HG02943 (cell line): ENCODE measurements around the gene PPIG.
"Not testable (repeated sequence)": the region's sequence is repeated elsewhere in the genome, so short reads cannot be mapped to it uniquely, and the experiment has no call there.

Experiments
- ATAC-seq: cut with Tn5 transposase; IDR thresholded peaks from one replicate; pipeline ENCODE4 v1.9.1; 2021; ENCODE audit warnings: mild to moderate bottlenecking, low read depth, moderate library complexity; ENCODE audit not compliant: unreplicated experiment

PPIG gene

DNA sequence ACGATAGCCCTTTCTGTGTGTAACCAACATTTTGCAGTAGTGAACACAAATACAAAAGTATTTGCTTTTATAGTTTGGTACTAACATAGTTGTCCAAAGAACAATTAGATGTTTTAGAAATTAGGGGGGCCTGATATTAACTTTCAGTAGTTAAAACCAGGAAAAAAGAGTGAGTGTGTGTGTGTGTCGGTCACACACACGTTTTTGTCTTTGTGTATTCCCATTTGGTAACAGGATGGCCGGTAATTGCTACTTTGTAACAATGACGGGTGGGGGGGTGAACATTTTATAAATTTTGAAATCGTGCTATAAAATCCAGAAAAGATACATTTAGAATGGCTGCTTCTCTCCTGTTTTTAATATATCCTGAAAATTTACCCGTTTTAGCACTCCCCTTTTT lies 1.5 kb downstream of the PPIG start:
- no peak for ATAC-seq

DNA sequence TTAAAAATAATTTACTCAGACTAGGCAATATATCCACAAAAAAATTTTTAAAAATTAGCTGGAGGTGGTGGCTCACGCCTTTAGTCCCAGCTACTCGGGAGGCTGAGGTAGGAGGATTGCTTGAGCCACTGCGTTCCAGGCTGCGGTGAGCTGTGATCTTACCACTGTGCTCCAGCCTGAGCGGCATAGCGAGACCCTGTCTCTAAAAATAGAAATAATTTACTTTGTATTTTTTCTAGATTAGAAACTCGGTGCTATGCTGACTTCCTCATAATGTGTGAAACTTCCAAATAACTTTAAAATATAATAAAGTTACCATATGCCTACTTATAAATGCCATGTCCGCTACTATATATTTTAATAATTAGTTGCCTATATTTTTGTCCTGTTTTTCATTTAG lies 6.7 kb downstream of the PPIG start:
- no peak for ATAC-seq

DNA sequence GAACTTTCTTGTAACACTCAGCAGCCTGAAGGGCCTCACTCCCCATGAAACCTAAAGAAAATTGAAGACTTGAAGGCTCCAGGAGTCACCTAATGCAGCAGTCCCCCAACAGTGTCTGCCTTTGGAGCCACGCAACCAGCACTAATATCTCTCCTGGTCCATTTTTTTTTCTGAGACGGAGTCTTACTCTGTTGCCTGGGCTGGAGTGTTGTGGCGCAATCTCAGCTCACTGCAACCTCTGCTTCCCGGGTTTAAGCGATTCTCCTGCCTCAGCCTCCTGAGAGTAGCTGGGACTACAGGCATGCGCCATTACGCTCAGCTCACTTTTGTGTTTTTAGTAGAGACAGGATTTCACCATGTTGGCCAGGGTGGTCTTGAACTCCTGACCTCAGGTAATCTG lies 12.4 kb downstream of the PPIG start:
- not testable (repeated sequence) for ATAC-seq

DNA sequence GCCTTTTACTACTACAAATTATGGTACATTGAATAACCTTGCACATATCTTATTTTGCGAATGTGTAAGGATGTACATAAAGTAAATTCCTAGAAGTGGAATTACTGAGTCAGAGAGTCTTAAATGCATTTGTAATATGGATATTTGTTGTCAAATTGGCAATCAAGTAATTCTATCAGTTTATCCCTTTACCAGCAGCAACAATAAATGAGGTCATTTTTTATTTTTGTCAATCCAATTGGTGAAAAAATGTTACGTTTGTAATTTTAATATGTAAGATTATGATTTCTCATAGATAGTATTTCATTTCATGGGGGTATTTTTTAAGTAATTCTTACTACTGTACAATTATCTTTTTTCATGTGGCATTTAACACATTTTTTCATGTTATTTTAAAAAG lies 14.8 kb downstream of the PPIG start:
- ATAC-seq = no peak

DNA sequence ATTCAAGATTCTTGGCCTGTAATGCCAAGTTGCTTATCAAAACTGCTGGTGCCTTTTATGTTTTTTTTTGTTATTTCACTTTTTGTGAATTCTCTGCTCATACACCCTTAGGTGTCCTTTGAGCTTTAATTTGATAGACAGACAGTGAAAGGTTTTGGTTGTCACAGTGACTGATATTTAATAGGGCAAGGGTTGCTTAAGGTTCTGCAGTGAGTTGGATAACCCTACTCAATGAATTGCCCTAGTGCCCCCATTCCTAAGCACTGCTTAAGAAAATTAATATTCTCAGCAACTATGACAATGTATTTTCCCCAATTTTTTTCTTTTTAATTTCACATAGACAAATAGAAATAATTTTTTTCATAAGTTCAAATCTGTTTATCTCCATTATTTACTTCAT lies 15.4 kb downstream of the PPIG start:
- no peak for ATAC-seq

DNA sequence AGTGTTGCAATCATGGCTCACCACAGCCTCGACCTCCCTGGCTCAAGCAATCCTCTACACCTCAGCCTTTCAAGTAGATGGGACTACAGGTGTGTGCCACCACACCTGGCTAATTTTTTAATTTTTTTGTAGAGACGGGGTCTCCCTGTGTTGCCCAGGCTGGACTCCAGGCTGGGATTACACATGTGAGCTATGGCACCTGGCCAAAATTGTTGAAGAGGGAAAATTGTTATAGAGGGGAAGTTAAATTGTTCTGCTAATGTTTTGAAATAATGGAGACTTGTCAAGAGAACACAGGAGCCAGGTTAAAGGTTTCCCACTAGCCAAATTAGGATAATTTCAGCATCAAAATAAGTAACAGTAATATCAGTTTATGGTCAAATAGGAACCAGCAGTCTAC lies 25.1 kb downstream of the PPIG start:
- ATAC-seq = no peak

DNA sequence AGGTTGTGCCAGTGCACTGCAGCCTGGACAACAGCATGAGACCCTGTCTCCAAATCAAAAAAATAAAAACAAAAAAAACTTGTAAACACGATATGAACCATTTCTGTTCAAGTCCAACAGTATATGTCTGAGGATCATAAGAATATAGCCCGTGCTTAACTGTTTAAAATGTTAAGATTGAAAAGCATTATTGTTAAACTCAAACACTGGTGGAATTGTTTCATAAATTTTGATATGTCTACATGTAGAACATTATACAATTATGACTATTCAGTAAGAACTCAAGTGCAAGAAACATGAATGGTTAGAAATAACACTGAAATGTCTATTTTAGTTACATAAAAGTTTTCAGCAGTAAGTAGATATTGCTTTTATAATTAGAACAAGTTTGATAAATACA lies 29.7 kb downstream of the PPIG start:
- ATAC-seq = no peak

DNA sequence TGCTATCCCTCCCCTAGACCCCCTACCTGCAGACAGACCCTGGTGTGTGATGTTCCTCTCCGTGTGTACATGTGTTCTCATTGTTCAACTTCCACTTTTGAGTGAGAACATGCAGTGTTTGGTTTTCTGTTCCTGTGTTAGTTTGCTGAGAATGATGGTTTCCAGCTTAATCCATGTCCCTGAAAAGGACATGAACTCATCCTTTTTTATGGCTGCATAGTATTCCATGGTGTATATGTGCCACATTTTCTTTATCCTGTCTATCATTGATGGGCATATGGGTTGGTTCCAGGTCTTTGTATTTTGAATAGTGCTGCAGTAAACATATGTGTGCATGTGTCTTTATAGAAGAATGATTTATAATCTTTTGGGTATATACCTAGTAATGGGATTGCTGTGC lies 31.8 kb downstream of the PPIG start:
- ATAC-seq = not testable (repeated sequence)

DNA sequence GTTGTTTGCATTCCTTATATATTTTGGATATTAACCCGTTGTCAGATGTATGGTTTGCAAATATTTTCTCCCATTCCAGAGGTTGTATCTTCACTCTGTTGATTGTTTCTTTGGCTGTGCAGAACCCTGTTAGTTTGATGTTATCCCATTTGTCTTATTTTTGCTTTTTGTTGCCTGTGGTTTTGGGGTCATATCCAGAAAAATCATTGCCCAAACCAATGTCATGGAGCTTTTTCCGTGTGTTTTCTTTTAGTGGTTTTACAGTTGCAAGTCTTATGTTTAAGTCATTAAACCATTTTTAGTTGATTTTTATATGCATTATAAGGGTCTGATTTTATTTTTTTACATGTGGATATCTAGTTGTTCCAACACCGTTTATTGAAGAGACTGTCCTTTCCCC lies 35.8 kb downstream of the PPIG start:
- ATAC-seq = no peak

DNA sequence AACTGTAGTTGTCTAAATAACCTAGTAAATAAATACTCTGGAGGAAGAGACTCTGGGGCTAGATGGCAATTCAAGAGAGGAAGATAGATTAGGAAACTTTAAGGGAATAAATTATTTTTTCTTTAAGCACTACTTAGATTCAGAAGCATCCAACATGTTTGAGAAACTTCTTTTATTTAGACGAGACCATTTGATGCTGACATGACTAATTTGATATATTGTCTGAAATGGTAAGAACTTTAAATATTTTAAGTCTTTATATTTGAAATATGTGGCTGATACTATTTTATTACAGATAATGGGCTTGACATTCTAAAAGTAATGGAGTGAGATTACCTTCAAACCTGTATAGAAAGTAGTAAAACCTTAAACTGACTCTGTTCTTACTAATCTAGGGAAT lies 36.4 kb downstream of the PPIG start:
- no peak for ATAC-seq

DNA sequence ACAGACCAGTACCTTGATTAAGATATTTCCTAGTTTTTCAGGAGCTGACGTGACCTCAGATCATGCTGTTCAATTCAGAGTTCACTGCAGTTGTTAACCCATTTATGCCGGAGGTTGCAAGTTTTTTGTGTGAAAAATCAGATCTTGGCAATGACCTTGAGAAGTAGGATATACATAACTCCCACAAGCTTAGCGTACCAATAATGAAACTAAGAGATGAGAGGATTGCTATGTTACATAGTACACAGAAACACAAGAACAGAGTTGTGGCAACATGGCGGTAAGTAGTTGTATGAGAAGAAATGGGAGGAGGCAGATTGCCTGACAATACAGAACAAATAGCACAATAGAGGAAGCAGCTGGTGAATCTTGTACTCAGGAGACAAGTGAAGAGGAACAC lies 39.1 kb downstream of the PPIG start:
- ATAC-seq = no peak

DNA sequence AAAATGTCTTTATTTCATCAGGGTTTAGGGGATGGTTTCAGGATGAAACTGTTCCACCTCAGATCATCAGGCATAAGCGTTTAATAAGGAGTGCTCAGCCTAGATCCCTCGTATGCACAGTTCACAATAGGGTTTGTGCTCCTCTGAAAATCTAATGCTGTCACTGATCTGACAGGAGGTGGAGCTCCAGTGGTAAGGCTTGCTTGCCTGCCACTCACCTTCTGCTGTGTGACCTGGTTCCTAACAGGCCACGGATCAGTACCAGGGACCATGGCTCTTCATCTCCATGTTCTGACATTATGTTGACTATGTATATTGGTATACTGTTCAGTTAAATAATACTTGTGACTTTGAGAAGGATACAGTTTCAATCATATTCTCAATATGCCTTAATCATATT lies 41.6 kb downstream of the PPIG start:
- ATAC-seq = no peak

DNA sequence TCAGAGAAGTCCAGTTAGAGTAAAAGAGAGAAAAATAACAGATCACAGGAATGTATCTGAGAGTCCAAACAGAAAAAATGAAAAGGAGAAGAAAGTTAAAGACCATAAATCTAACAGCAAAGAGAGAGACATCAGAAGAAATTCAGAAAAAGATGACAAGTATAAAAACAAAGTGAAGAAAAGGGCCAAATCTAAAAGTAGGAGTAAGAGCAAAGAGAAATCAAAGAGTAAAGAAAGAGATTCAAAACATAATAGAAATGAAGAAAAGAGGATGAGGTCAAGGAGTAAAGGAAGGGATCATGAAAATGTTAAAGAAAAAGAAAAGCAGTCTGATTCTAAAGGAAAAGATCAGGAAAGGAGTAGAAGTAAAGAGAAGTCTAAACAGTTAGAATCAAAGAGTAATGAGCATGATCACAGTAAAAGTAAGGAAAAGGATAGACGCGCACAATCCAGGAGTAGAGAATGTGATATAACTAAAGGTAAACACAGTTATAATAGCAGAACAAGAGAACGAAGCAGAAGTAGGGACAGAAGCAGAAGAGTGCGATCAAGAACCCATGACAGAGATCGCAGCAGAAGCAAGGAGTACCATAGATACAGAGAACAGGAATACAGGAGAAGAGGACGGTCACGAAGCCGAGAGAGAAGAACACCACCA lies 52.4 kb downstream of the PPIG start:
- ATAC-seq = no peak

DNA sequence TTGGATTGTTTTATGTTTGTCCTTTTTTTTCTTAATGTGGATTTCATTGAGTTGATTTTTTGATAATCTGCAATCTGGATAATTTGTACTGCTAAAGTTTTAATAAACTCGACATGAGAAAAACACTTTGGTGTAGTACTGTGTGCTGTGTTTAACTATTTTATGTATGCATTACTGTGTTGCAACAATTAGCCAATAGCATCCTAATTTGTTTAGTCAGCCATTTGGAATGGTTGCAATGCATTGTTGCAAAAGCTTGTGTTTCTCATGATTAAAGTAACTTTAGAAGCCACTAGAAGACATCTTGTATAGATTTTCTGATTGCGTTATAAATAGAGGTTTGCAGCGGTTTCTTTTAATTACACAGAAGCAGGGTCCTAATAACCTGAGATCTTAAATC lies 53.5 kb downstream of the PPIG start:
- no peak for ATAC-seq

DNA sequence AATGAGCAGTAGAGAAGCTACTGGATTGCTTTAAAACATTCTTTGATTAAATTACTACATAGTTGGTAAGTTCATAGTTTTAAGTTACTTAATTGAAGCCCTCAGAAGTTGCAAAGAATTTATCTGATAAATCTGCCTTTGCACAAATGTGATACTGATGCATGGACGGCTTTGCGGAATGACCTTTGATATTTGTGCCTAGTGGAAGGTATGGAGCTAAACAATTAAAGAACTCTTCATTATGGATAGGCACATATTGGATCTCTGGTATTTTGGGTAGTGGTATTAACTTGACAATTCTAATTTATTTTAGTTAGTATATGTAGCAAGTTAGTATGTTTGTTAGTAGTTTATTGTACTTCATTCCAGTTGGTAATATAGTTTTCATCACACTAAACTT lies 56.0 kb downstream of the PPIG start:
- ATAC-seq = no peak

DNA sequence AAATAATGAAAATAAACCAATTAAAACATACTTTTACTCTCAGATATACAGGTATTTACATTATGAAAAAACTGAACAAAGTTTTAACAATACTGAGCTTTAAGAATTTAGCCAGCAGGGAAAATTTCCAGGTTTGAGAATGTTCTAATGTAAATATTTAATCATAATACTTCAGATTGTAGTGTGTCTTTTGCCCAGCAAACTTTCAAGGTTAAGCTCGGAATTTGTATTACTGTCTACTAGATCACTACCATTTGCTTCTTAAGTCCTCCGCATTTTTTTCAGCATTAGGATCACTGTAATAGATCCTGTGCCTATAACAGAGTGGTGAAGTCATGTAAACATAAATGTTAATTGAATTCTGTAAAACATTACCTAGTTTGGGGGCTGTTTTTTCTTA lies 57.3 kb downstream of the PPIG start:
- ATAC-seq = no peak

DNA sequence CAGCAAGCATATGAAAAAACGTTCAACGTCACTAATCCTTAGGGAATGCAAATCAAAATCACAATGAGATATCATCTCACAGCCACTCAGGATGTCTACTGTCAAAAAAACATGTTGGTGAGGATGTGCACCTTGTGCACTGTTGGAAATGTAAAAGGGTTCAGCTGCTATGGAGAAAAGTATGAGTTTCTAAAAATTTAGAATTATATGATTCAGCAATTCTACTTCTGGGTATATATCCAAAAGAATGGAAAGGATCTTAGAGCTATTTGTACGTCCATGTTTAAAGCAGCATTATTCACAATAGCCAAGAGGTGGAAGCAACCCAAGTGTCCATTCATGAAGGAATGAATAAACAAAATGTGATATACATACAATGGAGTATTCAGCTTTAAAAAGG lies 60.0 kb downstream of the PPIG start:
- no peak for ATAC-seq

DNA sequence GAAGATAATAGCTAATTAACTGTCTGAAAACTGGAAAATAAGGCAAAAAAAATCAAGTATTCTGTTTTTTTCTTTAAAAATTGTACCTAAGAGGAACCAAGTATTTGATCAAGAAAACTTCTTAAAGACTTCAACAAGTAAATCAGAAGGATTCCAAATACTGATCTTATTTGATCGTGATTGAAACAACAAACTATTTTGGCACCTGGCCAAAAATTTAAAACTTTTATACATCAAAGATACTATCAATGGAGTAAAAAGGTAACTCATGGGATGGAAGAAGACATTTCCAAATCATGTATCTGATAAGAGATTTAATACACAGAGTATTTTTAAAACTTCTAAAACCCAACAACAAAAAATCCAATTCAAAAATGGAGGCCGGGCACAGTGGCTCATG lies 63.3 kb downstream of the PPIG start:
- no peak for ATAC-seq

DNA sequence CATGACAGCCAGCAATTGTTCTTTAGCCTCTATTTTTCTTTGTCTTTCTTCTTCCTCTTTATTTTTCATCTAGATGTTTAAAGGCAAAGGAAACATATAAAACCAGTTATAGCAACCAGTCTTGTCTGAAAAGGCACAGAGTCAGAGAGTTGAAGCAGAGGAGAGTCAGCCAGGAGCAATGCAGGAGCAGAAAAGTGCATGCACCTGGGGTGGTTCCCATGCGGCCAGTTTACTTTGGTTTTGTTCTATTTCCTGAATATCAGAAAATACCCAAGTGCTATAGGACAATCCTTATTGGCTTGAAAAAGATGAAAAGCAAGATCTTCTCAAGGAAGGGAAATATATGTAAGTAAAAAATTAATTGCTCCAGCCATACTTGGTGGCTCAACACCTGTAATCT lies 65.1 kb downstream of the PPIG start:
- no peak for ATAC-seq

DNA sequence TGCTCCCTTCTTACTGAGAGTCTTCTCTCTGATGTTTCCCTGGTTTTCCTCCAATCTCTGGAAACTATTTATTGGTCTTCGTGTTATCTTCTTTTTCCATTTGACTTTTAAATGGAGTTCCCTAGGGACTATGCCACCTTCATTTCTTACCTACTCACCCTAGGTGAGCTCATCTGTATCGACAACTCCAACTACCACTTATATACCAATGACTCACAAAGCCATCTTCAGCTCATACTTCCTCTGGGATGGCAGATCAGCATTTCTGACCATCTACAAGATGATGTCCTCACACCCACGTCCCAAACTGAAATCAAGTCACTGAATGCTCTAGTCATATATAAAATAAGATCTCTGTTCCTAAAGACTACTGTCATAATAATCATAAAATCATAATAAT lies 69.5 kb downstream of the PPIG start:
- ATAC-seq = no peak

DNA sequence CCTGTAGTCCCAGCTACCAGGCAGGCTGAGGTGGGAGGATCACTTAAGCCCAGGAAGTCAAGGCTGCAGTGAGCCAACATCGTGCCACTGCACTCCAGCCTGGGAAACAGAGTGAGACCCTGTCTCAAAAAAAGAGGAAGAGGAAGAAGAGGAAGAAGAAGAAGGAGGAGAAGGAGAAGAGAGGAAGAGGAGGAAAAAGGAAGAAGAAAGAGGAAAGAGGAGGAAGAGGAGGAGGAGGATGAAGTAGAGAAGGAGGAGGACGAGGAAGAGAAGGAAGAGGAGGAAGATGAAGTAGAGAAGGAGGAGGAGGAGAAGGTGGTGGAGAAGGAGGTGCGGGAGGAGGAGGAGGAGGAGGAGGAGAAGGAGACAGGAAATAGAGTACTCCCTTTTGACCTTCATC lies 72.0 kb downstream of the PPIG start:
- no peak for ATAC-seq

DNA sequence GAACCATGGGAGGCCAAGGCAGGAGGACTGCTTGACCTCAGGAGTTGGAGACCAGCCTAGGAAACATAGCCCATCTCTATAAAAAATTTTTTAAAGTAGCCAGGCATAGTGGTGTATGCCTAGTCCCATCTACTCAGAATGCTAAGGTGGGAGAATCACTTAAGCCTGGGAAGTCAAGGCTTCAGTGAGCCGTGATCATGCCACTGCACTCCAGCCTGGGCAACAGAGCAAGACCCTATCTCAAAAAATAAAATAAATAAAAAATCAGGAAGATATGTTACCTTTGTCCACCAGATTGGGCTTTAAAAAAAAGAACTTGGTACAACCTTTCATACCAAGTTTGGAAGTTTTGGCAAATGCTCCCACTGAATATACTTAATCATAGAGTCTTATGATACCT lies 74.7 kb downstream of the PPIG start:
- no peak for ATAC-seq

DNA sequence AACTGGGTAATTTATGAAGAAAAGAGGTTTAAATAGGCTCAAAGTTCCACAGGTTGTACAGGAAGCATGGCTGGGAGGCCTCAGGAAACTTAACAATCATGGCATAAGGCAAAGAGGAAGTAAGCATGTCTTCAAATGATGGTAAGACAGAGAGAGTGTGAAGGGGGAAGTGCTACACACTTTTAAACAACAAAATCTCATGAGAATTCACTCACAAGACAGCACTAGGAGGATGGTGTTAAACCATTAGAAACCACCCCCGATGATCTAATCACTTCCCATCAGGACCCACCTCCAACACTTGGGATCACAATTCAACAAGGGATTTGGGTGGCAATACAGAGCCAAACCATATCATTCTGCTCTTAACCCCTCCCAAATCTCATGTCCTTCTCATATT lies 75.2 kb downstream of the PPIG start:
- ATAC-seq = no peak
